ENCODE results near the gene GCK.

DNA sequence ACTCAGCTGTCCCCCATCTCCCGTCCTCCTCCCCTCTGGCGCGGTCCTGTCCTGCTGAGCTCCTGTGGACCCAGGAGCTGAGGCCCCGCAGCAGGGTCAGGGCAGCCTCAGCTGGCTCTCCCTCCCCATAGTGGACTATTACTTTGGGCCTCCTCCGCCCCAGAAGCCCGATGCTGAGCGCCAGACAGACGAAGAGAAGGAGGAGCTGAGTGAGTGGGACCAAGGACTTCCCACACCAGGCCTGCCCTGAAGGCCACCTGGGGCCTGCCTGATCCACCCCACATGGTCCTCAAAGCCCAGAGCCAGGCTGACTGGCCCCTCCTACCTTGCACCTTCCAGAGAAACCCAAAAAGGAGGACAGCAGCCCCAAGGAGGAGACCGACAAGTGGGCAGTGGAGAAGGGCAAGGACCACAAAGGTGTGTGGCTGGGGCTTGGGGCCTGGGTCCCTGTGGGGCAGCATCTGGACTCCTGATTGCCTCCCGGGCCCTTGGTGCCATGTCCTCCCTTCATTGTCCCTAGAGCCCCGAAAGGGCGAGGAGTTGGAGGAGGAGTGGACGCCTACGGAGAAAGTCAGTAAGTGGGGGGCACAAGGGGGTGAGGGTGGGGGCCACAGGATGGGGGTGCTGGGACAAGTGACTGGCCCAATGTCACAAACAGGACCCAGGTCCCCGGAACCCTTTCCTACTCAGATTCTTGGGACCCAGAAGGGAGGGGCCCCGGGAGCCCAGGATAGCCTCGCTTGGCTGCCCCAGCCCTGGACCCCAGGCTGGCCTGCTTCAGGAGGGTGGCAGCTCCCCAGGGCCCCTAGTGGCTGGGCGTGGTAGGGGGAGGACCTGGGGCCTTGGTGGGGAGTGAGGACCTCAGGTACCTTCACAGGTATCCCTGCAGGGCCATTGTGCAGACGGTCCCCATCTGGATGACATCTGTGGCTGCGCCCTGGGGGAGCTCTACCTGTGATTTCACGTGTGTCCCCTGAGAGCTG lies 80.2 kb downstream of the GCK start:
- TF ChIP-seq CTCF (IDR thresholded peaks at IDR 0.05) (no peak), POLR2A (IDR thresholded peaks at IDR 0.05) (no peak)
